ENCODE results near the gene RASAL2. TPM values are rescaled to one million over a fixed set of nuclear protein-coding genes. Genes with fewer than 3 reads are reported as not detected.

RASAL2 gene
- total RNA-seq, 1 experiment from 2014 or later, result 18.5 TPM

DNA sequence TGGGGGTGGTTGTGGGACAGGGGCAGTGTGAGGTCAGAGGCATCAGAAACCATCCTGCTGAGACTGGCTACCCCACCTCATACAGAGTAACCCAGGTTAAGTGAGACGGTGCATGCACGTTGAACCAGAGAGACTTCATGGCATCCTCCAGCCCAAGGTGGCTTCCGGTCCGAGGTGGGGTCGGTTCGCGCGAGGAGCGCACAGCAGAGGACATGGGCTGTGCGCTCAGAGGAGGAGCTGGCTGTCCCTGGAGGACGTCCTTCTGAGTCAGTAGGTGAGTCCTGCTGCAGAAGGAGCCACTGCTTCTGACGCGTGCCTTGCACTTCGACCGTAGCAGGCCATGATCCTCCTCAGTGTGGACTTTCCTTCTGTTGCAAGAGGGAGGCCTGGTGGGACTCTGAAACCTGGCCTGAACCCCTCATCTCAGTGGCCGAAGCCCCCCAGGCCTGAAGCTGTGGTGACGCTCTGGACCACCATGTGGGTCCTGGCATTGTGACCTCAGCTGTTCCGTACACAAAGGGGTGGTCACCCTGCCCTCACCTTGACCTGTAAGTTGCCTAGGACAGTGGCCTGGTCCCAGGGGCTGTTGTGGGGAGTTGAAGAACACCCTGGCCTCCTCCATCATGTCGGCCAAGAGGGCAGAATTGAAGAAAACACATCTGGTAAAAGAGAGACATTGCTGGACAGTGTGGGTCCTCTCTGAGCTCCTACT lies 418.8 kb downstream of the RASAL2 start, which contains the start of gene TEX35:
TSS of gene TEX35 (plus strand) at position 544 of the 712 bp plus-strand sequence. CDS start at position 624, 80 bp downstream.
- Histone ChIP-seq H3K9me3 (no peaks in the 10 kb centered on the region), H3K36me3 (no peaks in the 10 kb centered on the region), H3K4me3 (no peak within 1 kb of the TSS), H3K27me3 (no peaks in the 10 kb centered on the region)
- DNase-seq, result no peak

DNA sequence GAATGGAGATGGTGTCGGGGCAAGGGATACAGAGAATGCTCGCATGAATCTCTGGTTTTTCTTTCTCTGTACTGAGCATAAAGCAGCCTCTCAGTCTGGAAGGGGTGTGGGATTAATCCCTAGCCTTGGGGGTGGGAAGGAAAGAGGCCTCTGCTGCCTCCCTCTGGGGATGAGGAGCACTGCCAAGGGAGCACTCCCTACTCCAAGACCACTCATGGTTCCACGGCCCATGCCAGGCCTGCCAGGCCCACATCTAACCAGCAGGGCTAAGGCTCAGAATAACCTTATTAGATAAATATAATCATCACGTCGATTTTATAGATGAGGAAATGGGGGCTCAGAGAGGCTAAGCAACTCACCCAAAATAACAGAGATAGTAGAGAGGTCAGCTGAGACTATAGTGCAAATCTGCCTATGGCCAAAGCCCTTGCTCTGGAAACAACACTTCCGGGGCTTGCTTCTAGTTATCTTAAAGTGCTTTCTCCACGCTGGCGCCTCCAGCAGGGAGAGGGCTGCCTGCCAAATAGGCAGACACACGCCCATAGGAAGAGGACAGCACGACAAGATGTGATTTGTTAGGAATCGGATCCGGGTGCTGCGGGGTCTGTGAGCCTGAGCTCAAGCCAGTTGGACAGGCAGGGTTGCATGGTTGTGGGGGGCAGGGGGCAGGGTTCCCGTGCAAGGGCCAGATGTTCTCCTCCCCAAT lies 419.5 kb downstream of the RASAL2 start:
- no peaks in the 10 kb centered on the region for H3K9me3 ChIP-seq
- no peak overlapping the region for H3K4me3 ChIP-seq
- no peak for DNase-seq
- H3K27me3 ChIP-seq, result no peaks in the 10 kb centered on the region
- no peaks in the 10 kb centered on the region for H3K36me3 ChIP-seq

DNA sequence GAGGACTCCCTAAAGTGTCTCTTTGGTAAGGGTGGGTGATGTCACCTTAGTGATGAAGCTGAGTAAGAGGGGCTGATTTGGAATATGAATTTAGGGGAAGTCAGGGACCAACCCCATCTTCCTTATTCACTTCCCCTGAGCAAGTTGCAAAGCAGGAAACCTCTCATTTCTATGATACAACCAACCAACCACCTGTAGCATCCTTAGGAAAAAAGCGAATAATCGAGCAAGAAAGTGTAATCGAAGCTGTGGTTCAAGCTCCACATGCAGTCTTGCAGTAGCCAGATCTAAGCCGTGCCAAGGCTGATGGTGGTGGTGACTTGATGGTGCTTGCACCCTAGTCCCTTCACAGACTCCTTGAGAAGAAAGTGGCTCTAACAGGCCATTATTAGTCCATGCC lies 422.2 kb downstream of the RASAL2 start:
- H3K36me3 ChIP-seq, result no peaks in the 10 kb centered on the region
- no peaks in the 10 kb centered on the region for H3K27me3 ChIP-seq
- no peak overlapping the region for H3K4me3 ChIP-seq
- no peaks in the 10 kb centered on the region for H3K9me3 ChIP-seq
- DNase-seq, result no peak

DNA sequence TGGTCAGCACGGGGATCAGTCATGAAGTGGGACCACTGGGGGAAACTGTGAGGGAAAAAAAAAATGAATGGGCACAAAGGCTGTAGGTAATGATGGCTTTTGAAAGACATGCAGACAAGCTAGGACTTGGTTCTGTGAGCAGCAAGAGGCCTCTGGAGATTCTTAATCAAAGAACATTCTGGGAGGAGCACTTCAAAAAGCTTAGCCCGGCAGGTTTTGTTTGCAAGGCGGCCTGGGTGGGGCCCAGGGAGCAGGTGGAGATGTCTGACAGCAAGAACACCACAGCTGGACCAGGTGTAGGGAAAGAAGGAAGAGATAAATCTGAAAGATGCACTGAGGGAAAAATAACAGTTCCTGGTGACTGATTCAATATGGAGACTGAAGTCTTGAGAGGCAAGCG lies 425.0 kb downstream of the RASAL2 start:
- H3K9me3 ChIP-seq, result no peaks in the 10 kb centered on the region
- no peak overlapping the region for H3K4me3 ChIP-seq
- no peak for DNase-seq

GRCh38 chr1:178520803-178521202 lies 426.9 kb downstream of the RASAL2 start:
- no peaks in the 10 kb centered on the region for H3K27me3 ChIP-seq
- no peaks in the 10 kb centered on the region for H3K36me3 ChIP-seq
- peaks cover 5% of the 10 kb centered on the region for H3K9me3 ChIP-seq
- no peak overlapping the region for H3K4me3 ChIP-seq
- DNase-seq, result no peak

More for the DNA sequence above, 425.0 kb downstream of the RASAL2 start:
- Histone ChIP-seq H3K36me3 (no peaks in the 10 kb centered on the region), H3K27me3 (no peaks in the 10 kb centered on the region)

DNA sequence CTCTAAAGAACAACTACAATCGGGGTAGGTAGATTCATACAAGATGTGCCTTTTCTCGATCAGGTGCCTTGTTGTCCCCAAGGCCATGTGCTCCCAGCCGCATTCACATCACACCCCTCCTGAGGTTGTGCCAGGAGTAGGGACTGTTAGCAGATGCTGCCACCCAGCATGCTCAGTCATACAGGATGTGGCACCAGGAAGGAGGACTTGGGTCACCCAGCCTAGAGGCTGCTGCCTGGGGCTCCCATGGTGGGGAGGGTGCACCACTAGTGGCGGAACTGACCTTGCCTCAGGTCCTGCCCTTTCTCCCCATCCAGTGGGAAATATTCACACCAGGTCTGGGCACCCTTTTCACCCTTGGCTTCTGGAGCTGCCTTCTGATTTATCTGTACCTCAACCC lies 427.3 kb downstream of the RASAL2 start:
- Histone ChIP-seq H3K9me3 (peaks cover 5% of the 10 kb centered on the region), H3K27me3 (no peaks in the 10 kb centered on the region), H3K36me3 (no peaks in the 10 kb centered on the region), H3K4me3 (no peak overlapping the region)
- no peak for DNase-seq

DNA sequence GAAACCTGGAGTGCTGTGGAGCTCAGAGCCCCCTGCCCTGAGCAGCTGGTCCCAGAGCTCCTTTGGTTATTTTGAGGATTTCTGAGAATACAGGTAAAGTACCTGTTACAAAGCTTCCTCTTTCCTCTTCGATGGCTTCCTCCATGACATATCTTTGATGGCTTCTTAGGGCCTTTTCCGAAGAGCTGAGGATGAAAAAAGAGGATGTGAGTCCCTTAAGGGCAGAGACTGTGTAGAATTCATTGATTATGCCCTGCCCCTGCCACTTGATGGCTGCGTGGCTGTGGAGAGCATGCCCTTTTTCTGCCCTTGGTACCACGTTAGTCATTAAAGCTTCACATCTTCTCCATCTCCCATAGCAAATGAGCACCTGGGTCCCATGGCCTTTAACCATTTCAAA lies 433.2 kb downstream of the RASAL2 start:
- no peaks in the 10 kb centered on the region for H3K27me3 ChIP-seq
- no peaks in the 10 kb centered on the region for H3K36me3 ChIP-seq
- no peak for DNase-seq
- peaks cover 5% of the 10 kb centered on the region for H3K9me3 ChIP-seq
- H3K4me3 ChIP-seq, result no peak overlapping the region

DNA sequence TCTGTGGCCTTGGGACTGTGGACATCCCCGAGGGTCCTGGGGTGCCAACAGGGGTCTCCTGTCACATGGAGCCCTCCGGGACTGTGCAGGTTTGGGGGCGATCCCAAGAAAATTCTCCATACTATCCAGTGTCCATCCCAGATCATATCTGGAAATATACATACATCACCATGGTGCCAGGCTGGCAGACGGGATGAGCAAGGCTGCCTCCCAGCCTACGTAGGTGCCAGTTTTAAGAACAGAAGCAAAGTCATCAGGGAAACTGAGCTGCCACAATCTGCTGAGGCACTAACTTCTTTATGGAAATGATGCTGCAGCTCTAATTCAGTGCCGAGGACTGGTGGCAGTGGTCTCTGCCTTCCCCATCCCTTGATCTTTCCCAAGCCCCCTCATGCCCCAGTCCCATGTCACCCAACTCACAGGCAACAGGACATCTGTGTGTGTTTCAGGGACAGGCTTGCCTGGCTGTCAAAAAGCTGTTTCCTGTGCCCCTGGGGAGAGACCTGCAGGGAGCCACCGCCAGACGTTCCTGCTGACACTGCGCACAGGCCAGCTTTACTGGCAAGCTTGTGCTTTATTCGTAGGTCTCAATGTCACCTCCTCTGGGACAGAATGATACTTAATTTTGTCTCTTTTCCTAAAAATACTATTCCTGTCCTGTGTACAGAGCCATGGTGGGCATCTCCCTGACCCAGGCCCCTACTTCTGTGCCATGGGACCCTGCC lies 434.5 kb downstream of the RASAL2 start:
- no peaks in the 10 kb centered on the region for H3K36me3 ChIP-seq
- H3K9me3 ChIP-seq, result peaks cover 5% of the 10 kb centered on the region
- no peak for DNase-seq
- H3K4me3 ChIP-seq, result no peak overlapping the region
- no peaks in the 10 kb centered on the region for H3K27me3 ChIP-seq

GRCh38 chr1:178528953-178529335 lies 435.0 kb downstream of the RASAL2 start:
- Histone ChIP-seq H3K9me3 (peaks cover 5% of the 10 kb centered on the region), H3K27me3 (no peaks in the 10 kb centered on the region), H3K4me3 (no peak overlapping the region), H3K36me3 (no peaks in the 10 kb centered on the region)
- no peak for DNase-seq

GRCh38 chr1:178529364-178530036 lies 435.6 kb downstream of the RASAL2 start:
- peaks cover 4% of the 10 kb centered on the region for H3K9me3 ChIP-seq
- no peaks in the 10 kb centered on the region for H3K36me3 ChIP-seq
- no peak for DNase-seq
- H3K27me3 ChIP-seq, result no peaks in the 10 kb centered on the region
- H3K4me3 ChIP-seq, result no peak overlapping the region

DNA sequence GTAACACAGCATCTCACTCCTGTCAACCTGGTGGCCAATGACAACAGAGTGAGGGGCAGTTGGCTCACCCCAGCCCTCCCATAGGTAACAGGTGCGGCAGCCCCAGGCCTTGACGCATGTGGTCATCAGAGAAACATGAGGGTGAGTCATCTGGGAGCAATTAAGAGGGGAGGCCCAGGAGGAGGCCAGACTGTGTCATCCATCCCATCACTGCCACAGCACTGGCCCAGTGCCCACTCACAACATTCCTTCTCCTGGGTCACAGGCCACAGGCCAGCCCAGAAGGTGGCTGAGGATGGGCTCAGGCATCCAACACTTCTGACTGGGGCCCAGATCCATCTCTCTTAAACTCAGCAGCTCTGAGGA lies 436.1 kb downstream of the RASAL2 start:
- Histone ChIP-seq H3K4me3 (no peak overlapping the region), H3K36me3 (no peaks in the 10 kb centered on the region), H3K9me3 (peaks cover under 1% of the 10 kb centered on the region; the same call in 1 of the 2 replicates), H3K27me3 (no peaks in the 10 kb centered on the region)
- DNase-seq, result peak; percentile 85

DNA sequence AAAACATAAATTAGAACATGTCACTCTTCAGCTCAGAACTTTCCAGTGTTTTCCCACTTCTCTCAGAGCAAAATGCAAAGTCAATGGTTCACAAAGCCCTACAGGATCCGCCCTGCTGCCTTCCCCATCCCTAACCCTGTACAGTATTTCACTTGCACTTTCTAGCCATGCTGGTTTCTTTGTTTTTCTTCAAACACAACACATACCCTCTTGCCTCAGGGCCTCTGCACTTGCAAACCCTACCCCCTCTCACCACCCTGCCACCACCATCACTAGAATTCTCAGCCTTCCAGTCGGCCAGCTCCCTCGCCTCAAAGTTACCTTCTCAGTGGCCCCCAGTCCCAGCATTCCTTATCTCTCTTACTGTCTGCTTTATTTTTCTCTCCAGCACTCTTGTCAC lies 436.6 kb downstream of the RASAL2 start:
- no peaks in the 10 kb centered on the region for H3K27me3 ChIP-seq
- H3K9me3 ChIP-seq, result no peaks in the 10 kb centered on the region
- H3K4me3 ChIP-seq, result no peak overlapping the region
- DNase-seq, result no peak
- H3K36me3 ChIP-seq, result no peaks in the 10 kb centered on the region

DNA sequence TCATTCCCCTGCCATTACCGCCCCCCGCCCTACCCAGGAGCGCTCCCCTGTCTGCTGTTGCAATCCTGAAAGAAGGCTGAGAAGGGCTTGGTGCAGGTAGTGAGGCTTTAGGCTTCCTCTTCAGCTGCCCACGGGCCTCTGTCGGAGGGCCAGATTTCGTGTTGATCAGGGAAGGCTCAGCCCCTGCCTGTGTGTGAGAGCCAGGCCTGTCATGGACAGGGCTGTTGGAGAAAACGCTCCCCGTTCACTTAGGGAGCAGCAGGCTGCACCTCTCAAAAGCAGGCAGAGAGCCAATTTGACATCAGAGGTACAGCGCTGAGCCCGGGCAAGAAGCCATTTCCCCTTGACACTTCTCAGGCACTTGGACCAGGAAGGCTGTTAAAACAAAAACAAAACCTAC lies 438.0 kb downstream of the RASAL2 start:
- DNase-seq, result no peak
- H3K27me3 ChIP-seq, result no peaks in the 10 kb centered on the region
- H3K4me3 ChIP-seq, result no peak overlapping the region

DNA sequence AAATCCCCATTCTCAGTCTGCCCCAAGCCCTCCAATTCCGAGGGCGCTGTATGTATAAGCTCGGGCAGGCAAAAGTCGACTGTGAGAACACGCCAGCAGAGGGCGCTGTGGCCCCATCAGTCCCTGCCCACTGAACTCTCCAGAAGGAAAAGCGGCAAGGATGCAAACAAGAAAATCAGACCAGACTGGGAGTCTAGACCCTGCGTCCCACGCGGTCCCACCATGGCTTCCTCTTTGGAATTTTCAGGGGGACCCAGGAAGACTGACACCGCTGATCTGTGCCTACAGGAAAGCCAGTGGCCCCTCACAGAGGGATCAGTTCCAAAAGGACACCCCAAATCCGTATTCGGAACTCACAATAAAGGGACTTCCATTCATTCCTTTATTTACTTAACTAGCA lies 438.5 kb downstream of the RASAL2 start:
- Histone ChIP-seq H3K36me3 (no peaks in the 10 kb centered on the region), H3K4me3 (no peak overlapping the region), H3K27me3 (no peaks in the 10 kb centered on the region), H3K9me3 (no peaks in the 10 kb centered on the region)
- peak; percentile 78 for DNase-seq

More for the DNA sequence above, 438.0 kb downstream of the RASAL2 start:
- Histone ChIP-seq H3K36me3 (no peaks in the 10 kb centered on the region), H3K9me3 (no peaks in the 10 kb centered on the region)

GRCh38 chr1:178533121-178533946 lies 439.4 kb downstream of the RASAL2 start:
- Histone ChIP-seq H3K4me3 (no peak overlapping the region), H3K9me3 (no peaks in the 10 kb centered on the region), H3K27me3 (no peaks in the 10 kb centered on the region), H3K36me3 (no peaks in the 10 kb centered on the region)
- DNase-seq, result no peak
